ENCODE data around the gene KLF11. TPM values are rescaled to one million over a fixed set of nuclear protein-coding genes. Genes with fewer than 3 reads are reported as not detected.

Gene KLF11
- total and polyA plus RNA-seq, 11 donors = 5.4 to 43.8 (median 19.4) TPM

DNA sequence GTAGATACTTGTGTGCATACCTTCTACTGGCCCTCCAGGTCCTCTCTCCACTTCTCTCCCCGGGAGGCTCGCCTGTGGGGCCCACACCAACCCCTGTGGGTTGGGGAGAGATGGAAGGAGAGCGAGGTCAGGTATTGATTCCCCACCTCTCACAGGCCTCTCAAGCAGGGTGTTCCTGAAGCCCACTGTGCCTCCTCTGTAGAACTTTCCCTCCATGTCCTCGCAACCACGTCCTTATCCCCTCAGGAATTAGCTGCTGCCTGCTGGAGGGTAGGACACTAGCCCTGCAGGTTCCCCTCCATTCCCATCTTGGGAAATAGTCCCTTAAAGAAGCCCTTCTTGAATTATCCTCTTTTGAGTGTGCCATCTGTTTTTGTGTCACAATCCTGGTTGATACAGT lies 38.9 kb upstream of the KLF11 start:
- intact Hi-C loops (cut with DNase I) = no loop called here
- ATAC-seq (no peak), DNase-seq (no peak)
- peak overlapping the region in 2 of 12 donors; percentile 14 to 51 for H3K27ac ChIP-seq
- WGBS, 4 donors = 85 to 95% (median 93%) methylated on average over 5 of the region's 5 CpGs
- TF ChIP-seq, protein P1, sequence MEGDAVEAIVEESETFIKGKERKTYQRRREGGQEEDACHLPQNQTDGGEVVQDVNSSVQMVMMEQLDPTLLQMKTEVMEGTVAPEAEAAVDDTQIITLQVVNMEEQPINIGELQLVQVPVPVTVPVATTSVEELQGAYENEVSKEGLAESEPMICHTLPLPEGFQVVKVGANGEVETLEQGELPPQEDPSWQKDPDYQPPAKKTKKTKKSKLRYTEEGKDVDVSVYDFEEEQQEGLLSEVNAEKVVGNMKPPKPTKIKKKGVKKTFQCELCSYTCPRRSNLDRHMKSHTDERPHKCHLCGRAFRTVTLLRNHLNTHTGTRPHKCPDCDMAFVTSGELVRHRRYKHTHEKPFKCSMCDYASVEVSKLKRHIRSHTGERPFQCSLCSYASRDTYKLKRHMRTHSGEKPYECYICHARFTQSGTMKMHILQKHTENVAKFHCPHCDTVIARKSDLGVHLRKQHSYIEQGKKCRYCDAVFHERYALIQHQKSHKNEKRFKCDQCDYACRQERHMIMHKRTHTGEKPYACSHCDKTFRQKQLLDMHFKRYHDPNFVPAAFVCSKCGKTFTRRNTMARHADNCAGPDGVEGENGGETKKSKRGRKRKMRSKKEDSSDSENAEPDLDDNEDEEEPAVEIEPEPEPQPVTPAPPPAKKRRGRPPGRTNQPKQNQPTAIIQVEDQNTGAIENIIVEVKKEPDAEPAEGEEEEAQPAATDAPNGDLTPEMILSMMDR (IDR thresholded peaks at IDR 0.05) = no peak
- TF ChIP-seq POLR2A (IDR thresholded peaks at IDR 0.05) = no peak
- no peaks in the 10 kb centered on the region for H3K36me3 ChIP-seq
- no peaks in the 10 kb centered on the region for H3K9me3 ChIP-seq
- H3K27me3 ChIP-seq = no peaks in the 10 kb centered on the region
- no peak overlapping the region for H3K4me3 ChIP-seq
- peaks cover 2 to 41% (median 26%) of the 10 kb centered on the region in 12 donors for H3K4me1 ChIP-seq

DNA sequence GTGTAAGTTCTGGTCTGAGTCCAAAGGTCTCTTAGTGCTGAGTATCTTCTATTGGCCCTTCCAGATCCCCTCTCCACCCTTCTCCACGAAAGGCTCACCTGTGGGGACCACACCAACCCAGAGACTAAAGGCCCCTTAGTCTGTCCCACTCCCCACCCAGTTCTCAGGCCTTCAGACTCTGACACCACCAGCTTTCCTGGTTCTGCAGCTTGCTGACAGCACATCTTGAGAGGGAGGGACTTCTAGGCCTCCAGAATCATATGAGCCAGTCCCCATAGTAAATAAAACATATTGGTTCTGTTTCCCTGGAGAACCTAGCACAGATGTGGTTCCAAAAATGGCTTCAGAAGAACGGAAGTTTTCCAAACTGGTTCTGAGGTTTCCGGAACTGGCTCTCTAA lies 38.5 kb upstream of the KLF11 start:
- intact Hi-C loops (cut with DNase I) = loop anchor here in 2 of 10 donors (5.0 kb wide), 1 partner anchor 37 kb away; the partner anchor contains the start of gene KLF11 (in 2 of the 2)
- Histone ChIP-seq H3K4me1 (peaks cover 6 to 46% (median 31%) of the 10 kb centered on the region in 12 donors), H3K9me3 (no peaks in the 10 kb centered on the region), H3K4me3 (no peak overlapping the region), H3K27ac (peak overlapping the region in 2 of 12 donors; percentile 14 to 51), H3K27me3 (no peaks in the 10 kb centered on the region), H3K36me3 (no peaks in the 10 kb centered on the region)
- WGBS, 4 donors = 57 to 85% (median 73%) methylated on average over 3 of the region's 3 CpGs
- no peak for DNase-seq
- TF ChIP-seq, protein P1 (IDR thresholded peaks at IDR 0.05) = no peak
- no peak for TF ChIP-seq POLR2A (IDR thresholded peaks at IDR 0.05)
- no peak for ATAC-seq

DNA sequence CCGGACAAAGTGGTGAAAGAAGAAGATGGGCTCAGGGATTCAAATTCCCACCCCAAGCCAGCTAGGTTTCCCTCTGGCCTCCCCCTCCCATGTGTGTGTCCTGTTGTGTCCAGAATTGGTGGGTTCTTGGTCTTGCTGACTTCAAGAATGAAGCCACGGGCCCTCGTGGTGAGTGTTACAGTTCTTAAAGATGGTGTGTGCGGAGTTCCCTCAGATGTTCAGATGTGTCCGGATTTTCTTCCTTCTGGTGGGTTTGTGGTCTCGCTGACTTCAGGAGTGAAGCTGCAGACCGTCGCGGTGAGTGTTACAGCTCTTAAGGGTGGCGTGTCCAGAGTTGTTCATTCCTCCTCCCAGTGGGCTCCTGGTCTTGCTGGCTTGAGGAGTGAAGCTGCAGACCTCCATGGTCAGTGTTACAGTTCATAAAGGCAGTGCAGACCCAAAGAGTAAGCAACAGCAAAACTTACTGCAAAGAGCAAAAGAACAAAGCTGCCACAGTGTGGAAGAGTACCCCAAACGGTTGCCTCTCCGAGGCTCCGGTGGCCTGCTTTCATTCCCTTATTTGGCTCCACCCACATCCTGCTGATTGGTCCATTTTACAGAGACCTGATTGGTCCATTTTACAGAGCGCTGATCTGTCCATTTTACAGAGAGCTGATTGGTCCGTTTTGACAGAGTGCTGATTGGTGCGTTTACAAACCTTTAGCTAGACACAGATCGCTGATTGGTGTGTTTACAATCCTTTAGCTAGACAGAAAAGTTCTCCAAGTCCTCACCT lies 37.7 kb upstream of the KLF11 start:
- Histone ChIP-seq H3K4me3 (no peak overlapping the region), H3K27ac (peak overlapping the region in 3 of 12 donors; percentile 78 to 89 (median 79))
- intact Hi-C loops (cut with DNase I) = loop anchor here in 2 of 10 donors (5.0 kb wide), 1 partner anchor 37 kb away; the partner anchor contains the start of gene KLF11 (in 2 of the 2)

More for the DNA sequence above, 37.7 kb upstream of the KLF11 start:
- no peaks in the 10 kb centered on the region for H3K9me3 ChIP-seq
- H3K27me3 ChIP-seq = no peaks in the 10 kb centered on the region
- WGBS, 4 donors = 96 to 98% (median 97%) methylated on average over 17 of the region's 17 CpGs
- H3K36me3 ChIP-seq = no peaks in the 10 kb centered on the region
- no peak for ATAC-seq
- peaks cover 6 to 51% (median 36%) of the 10 kb centered on the region in 12 donors for H3K4me1 ChIP-seq
- no peak for DNase-seq
- TF ChIP-seq POLR2A (IDR thresholded peaks at IDR 0.05) = no peak
- TF ChIP-seq, protein P1 (IDR thresholded peaks at IDR 0.05) = no peak
